Activated T-helper 1 cell treated with anti-CD3 and anti-CD28 coated beads, Interleukin-12 subunit alpha, Interleukin-12 subunit beta, Interleukin-2, Interleukin-4 antibody, amounts not matched to agents 30 ng/mL and 10 ng/mL and 1 ng/mL, durations not matched to agents 14 hours and 24 hours and 36 hours (primary cell): ENCODE data around the gene SLC5A10. TPM values are rescaled to one million over a fixed set of nuclear protein-coding genes. Genes with fewer than 3 reads are reported as not detected.

ENCODE experiments used
- DNase-seq: peaks from one replicate; pipeline ENCODE4 v3.0.0; 2021; ENCODE audit warnings: low spot score
- H3K27ac Mint-ChIP-seq: one replicate; pipeline ENCODE4 v1.8.0; 2021; ENCODE audit warnings: mild to moderate bottlenecking, mixed read lengths
- H3K27me3 Mint-ChIP-seq: one replicate; pipeline ENCODE4 v1.8.0; 2022; ENCODE audit warnings: mild to moderate bottlenecking, moderate library complexity, mixed read lengths; ENCODE audit not compliant: insufficient read depth
- H3K36me3 Mint-ChIP-seq: one replicate; pipeline ENCODE4 v1.8.0; 2021; ENCODE audit warnings: low read depth, mixed read lengths
- H3K4me1 Mint-ChIP-seq: one replicate; pipeline ENCODE4 v1.8.0; 2021; ENCODE audit warnings: low read depth, mixed read lengths
- H3K4me3 Mint-ChIP-seq: one replicate; pipeline ENCODE4 v1.8.0; 2021; ENCODE audit warnings: mild to moderate bottlenecking, moderate library complexity, mixed read lengths
- H3K9me3 Mint-ChIP-seq: one replicate; pipeline ENCODE4 v1.8.0; 2021; ENCODE audit warnings: mixed read lengths
- intact Hi-C: fragments of 100-400 bp; cut with micrococcal nuclease; formaldehyde crosslinking; loops from one replicate; pipeline ENCODE4 v1.15.1; 2024
- total RNA-seq: library from RNA; stranded (reverse); gene quantifications from 2 replicates; pipeline ENCODE4 v1.2.3, GENCODE V29; 2022

Gene SLC5A10
- total RNA-seq, 1 donor from 2014 or later: not detected

DNA sequence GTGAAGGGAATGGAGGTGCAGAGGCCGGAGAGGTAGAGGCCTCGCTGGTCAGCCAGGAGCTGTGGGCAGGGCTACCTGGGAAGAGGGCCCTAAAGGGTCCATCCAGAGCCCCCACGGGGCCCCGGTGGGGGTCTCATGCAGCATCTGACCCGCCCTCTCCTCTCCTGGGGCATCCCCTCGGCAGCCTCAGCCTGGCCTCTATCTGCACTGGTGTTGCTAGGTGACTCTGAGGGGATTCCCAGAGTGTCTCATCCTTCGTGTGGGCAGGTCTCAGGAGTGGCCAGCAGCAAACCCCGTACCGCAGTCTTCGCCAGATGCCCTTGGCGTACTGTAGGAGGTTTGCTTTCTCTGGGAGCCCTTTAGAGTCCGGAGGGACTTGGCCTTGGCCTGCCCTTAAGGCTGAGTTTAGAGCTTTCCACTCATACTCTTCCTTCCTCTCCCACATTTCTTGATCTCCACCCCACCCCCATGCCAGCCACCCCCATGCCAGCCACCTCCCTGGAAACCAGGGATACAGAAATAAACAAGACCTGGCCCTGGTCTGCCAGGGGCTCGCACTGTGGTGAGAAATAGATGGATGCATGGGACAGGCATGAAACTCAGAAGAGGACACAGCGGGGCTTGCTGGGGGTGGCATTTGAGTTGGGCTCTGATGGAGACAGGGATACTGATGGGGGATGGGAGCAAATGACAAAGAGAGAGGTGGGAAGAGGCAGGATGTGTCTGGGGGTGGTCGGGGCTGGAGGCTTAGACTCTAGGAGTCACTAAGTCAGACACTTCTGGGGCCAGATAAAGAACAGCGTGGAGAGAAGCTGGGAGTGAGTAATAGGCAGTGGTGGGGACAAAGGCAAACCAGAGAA, 9.9 kb downstream of the SLC5A10 start:
- Mint-ChIP-seq H3K4me3 (no peak overlapping the region), H3K4me1 (peaks cover 17% of the 10 kb centered on the region), H3K27me3 (no peaks in the 10 kb centered on the region), H3K36me3 (no peaks in the 10 kb centered on the region), H3K9me3 (no peaks in the 10 kb centered on the region), H3K27ac (no peak overlapping the region)
- intact Hi-C loops: loop anchor here (5.0 kb wide), 2 partner anchors 40 kb away; partner anchors contain the start of gene FAM83G
- DNase-seq: no peak

DNA sequence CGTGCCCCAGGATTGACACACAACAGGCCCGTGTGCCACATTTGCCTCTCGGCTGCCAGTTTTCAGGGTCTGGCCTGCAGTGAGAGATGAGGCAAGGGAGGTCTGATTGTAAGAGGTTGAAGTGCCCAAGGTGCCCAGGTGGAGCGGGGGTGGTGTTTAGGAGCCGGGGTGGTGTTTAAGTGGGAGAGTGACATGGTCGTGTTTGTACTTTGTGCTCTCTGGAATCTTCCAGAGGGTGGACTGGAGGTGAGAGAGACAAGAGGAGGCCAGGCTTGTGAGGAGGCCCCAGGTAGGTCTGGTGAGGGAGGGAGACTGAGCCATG, 10.5 kb downstream of the SLC5A10 start:
- Mint-ChIP-seq H3K9me3 (no peaks in the 10 kb centered on the region), H3K4me1 (peaks cover 17% of the 10 kb centered on the region), H3K27ac (peak overlapping the region; percentile 35), H3K36me3 (no peaks in the 10 kb centered on the region), H3K4me3 (no peak overlapping the region), H3K27me3 (no peaks in the 10 kb centered on the region)
- intact Hi-C loops: loop anchor here (5.0 kb wide), 2 partner anchors 40 kb away; partner anchors contain the start of gene FAM83G
- no peak for DNase-seq

DNA sequence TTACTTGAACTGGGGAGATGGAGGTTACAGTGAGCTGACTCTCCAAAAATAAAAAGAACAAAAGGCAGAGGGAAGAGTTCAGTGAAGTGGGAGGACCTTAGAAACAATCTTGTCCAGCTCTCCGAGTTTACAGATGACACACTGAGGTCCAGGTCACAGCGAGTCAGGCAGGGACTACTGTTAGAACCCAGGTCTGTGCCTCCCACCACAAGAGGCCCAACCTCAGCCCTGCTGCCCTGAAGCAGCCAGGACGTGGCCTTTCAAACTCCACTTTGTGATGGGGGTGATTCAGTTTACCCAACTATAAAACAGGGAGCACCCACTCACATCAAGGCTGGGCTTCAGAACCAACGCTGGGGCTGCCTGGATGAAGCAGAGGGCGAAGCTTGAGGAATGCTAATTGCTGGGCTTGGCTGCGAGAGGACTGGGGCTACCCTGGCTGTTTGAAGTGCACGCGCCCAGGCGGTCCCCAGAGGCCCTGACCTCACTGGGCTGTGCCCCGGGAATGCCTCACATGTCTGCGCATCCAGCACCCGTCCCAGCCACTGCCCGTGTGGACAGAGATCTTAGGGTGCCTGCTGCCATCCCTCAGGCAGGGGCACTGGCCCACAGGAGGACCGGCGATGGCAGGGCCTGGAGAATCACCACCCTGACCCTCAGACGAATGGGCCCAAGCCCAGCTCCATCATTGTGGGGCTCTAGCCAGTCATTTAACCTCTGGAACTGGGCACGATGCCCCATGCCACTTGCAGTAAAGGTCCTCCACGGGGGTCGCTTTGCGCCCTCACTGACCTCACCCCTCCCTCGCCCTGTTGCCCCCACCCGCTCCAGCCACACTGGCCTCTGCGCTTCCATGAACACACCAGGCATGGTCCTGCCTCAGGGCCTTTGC, 11.4 kb downstream of the SLC5A10 start:
- H3K4me3 Mint-ChIP-seq: no peak overlapping the region
- H3K27ac Mint-ChIP-seq: no peak overlapping the region
- no peaks in the 10 kb centered on the region for H3K9me3 Mint-ChIP-seq
- H3K27me3 Mint-ChIP-seq: no peaks in the 10 kb centered on the region
- H3K36me3 Mint-ChIP-seq: no peaks in the 10 kb centered on the region
- H3K4me1 Mint-ChIP-seq: peaks cover 17% of the 10 kb centered on the region
- intact Hi-C loops: loop anchor here (5.0 kb wide), 2 partner anchors 39 to 41 kb away; partner anchors contain the start of gene FAM83G
- no peak for DNase-seq

DNA sequence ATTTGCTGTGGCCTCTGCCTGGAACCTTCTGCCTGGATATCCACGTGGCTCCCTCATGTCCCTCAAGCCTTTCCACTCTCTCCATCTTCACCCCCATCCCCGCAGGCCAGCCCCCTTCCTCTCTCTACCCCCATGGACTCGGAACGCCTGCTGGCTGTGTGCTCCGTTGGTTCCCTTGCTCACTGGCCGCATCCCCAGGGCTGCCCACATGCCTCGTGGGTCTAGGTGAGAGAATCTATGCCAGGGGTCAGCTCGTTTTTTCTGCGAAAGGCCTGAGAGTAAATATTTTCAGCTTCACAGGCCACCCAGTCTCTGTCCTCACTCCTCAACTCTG, 12.0 kb downstream of the SLC5A10 start:
- DNase-seq: no peak
- Mint-ChIP-seq H3K27ac (no peak overlapping the region), H3K4me3 (no peak overlapping the region), H3K4me1 (peaks cover 17% of the 10 kb centered on the region), H3K9me3 (no peaks in the 10 kb centered on the region), H3K36me3 (no peaks in the 10 kb centered on the region), H3K27me3 (no peaks in the 10 kb centered on the region)
- intact Hi-C loops: loop anchor here (5.0 kb wide), 2 partner anchors 38 to 42 kb away; partner anchors contain the start of gene FAM83G

DNA sequence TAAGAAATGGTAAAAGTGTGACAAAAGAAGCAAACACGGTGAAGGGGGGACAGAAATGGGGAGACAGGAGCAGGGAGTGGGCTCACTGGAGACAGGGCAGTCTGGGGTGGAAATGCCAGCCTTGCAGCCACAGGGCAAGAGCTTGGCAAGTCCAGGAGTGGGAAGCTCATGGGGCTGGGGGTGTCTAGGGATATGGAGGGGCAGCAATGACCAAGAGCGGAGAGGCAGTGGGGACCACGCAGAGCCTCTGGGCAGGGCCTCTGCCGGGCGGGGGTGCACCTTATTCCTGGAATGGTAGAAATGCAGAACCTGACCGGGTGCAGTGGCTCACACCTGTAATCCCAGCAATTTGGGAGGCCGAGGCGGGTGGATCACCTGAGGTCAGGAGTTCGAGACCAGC, 12.6 kb downstream of the SLC5A10 start:
- Mint-ChIP-seq H3K27me3 (no peaks in the 10 kb centered on the region), H3K27ac (no peak overlapping the region), H3K4me3 (no peak overlapping the region), H3K9me3 (no peaks in the 10 kb centered on the region), H3K4me1 (peaks cover 17% of the 10 kb centered on the region), H3K36me3 (no peaks in the 10 kb centered on the region)
- intact Hi-C loops: loop anchor here (5.0 kb wide), 2 partner anchors 38 to 42 kb away; partner anchors contain the start of gene FAM83G
- DNase-seq: no peak

GRCh38 chr17:18965530-18966236, 13.7 kb downstream of the SLC5A10 start:
- H3K27ac Mint-ChIP-seq: no peak overlapping the region
- H3K27me3 Mint-ChIP-seq: no peaks in the 10 kb centered on the region
- H3K36me3 Mint-ChIP-seq: no peaks in the 10 kb centered on the region
- no peaks in the 10 kb centered on the region for H3K9me3 Mint-ChIP-seq
- intact Hi-C loops: no loop called here
- peaks cover 15% of the 10 kb centered on the region for H3K4me1 Mint-ChIP-seq
- no peak overlapping the region for H3K4me3 Mint-ChIP-seq
- DNase-seq: no peak

DNA sequence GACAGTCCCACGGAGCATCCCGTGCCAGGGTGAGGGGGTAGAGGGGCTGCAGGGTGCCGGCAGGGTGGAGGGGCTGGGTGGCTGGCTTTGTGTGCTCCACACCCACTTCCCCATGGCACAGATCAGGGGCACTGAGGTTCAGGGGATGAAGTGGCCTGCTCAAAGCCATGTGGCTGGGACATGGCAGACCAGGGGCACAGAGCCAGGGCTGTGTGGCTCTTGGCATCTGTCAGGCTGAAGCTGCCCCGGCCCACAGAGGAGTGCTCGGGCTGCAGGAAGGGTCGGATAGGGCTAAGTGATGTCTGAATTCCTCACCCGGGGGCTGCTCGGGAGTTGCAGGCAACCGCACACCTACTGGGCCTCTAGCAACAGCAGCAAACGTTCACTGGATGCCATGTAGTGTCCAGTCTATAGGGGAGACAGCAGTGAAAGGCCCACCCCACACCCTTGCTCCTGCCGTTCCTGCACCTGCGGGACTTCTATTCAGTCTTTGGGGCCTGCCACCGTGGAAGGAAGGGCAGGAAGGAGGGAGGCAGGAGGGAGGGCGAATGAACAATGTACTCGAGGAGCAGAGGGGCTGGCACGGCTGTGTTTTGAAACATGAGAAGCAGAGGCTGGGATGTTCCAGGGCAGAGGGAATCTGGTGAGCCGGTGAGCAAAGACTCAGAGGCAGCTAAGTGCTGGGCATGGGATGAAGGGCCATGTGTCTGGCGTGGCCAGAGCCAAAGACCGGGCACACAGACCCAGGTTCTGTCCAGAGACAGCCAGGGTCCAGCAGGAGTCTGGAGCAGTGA, 15.1 kb downstream of the SLC5A10 start:
- DNase-seq: no peak
- Mint-ChIP-seq H3K27ac (no peak overlapping the region), H3K27me3 (no peaks in the 10 kb centered on the region), H3K4me3 (no peak overlapping the region), H3K36me3 (no peaks in the 10 kb centered on the region), H3K4me1 (peaks cover 6% of the 10 kb centered on the region), H3K9me3 (no peaks in the 10 kb centered on the region)
- intact Hi-C loops: no loop called here

DNA sequence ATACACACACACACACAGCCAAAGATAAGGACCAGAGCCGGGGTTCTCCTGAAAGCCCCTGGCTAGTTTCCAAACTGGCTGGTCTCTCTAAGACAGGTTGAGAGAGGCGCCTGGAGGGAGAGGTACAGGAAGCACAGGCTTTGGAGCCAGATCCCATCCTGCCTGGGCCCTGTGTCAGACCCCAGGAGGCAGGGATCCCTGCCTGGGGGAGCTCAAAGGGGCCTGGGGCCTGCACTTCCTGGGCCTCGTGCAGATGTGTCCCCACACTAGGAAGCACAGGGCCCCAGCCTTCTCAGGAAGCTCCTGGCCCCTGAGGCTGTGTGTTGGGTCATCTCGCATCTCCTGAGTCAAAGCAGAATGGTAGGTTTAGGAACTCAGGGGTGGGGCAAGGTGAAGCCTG, 16.0 kb downstream of the SLC5A10 start:
- Mint-ChIP-seq H3K27ac (no peak overlapping the region), H3K9me3 (no peaks in the 10 kb centered on the region), H3K4me1 (no peaks in the 10 kb centered on the region), H3K4me3 (no peak overlapping the region), H3K27me3 (no peaks in the 10 kb centered on the region), H3K36me3 (no peaks in the 10 kb centered on the region)
- no peak for DNase-seq
- intact Hi-C loops: no loop called here

GRCh38 chr17:18968345-18968744, 16.4 kb downstream of the SLC5A10 start:
- no peak for DNase-seq
- no peak overlapping the region for H3K27ac Mint-ChIP-seq
- H3K4me3 Mint-ChIP-seq: no peak overlapping the region
- intact Hi-C loops: no loop called here
- no peaks in the 10 kb centered on the region for H3K27me3 Mint-ChIP-seq
- H3K9me3 Mint-ChIP-seq: no peaks in the 10 kb centered on the region
- H3K4me1 Mint-ChIP-seq: no peaks in the 10 kb centered on the region
- H3K36me3 Mint-ChIP-seq: no peaks in the 10 kb centered on the region

DNA sequence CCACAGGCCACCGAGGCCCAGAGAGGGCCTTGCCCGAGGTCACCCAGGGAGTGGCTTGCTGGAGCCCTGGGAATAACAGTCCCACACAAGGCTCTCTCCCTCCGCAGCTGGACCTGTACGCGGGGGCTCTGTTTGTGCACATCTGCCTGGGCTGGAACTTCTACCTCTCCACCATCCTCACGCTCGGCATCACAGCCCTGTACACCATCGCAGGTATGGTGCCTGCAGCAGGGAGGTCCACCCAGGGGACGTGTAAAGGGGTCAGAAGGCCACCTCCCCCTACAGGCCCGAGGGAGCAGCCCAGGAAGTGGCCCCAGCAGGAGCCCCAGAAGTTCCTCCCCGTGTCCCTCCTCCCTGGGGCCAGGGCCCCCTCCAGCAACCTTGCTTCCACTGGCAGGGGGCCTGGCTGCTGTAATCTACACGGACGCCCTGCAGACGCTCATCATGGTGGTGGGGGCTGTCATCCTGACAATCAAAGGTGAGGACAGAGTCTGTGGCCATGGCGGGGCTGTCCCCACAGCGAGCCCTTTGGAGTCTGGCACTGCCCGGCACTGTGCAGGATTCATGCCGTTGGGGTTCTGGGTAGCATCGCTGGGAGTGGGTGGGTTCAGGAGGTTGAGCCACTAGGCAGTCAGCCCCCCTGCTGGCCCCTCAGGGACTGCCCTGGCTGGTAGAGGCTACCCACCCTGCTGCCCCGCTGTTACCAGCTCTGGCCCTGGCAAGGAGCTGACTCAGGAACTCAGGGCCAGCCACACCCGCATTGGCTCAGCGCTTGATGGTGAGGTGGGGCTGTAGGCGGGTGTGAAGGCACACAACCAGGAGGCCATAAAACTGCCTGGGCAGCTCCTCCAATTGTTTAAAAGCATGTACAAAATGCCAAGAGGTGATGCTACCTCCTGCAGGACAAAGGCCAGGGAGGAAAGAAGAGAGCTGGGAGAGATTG, 17.3 kb downstream of the SLC5A10 start:
- H3K27ac Mint-ChIP-seq: no peak overlapping the region
- intact Hi-C loops: no loop called here

GRCh38 chr17:18970582-18971480, 18.9 kb downstream of the SLC5A10 start:
- Mint-ChIP-seq H3K4me3 (no peak overlapping the region), H3K9me3 (no peaks in the 10 kb centered on the region), H3K4me1 (peaks cover 9% of the 10 kb centered on the region), H3K27ac (no peak overlapping the region), H3K36me3 (no peaks in the 10 kb centered on the region), H3K27me3 (no peaks in the 10 kb centered on the region)
- intact Hi-C loops: no loop called here
- no peak for DNase-seq

More for the DNA sequence above, 17.3 kb downstream of the SLC5A10 start:
- H3K4me3 Mint-ChIP-seq: no peak overlapping the region
- no peak for DNase-seq
- no peaks in the 10 kb centered on the region for H3K36me3 Mint-ChIP-seq
- H3K27me3 Mint-ChIP-seq: no peaks in the 10 kb centered on the region
- no peaks in the 10 kb centered on the region for H3K4me1 Mint-ChIP-seq
- no peaks in the 10 kb centered on the region for H3K9me3 Mint-ChIP-seq
